MM.1S (cell line): ENCODE data around the gene IMP3.

Experiments
- DNase-seq: peaks from one replicate; pipeline ENCODE4 v3.0.0-alpha.2; 2015
- H2AFZ ChIP-seq: fragments of 300-600 bp; sonication (generic); 2 replicates; pipeline ENCODE4 v1.6.0; 2016; ENCODE audit warnings: antibody characterized with exemption, low read length
- H3F3A ChIP-seq: fragments of 300-600 bp; sonication (generic); 2 replicates; pipeline ENCODE4 v1.6.1; 2016; ENCODE audit warnings: mild to moderate bottlenecking, antibody characterized with exemption, low read length, moderate library complexity, mixed read lengths; ENCODE audit not compliant: insufficient read depth
- H3K27ac ChIP-seq: fragments of 300-600 bp; sonication (generic); 2 replicates; pipeline ENCODE4 v1.5.1; 2016; ENCODE audit warnings: mild to moderate bottlenecking, low read length
- H3K27me3 ChIP-seq: fragments of 300-600 bp; sonication (generic); replicated peaks from 2 replicates; pipeline ENCODE4 v1.6.0; 2016; ENCODE audit warnings: low read length; ENCODE audit not compliant: insufficient read depth
- H3K36me3 ChIP-seq: fragments of 300-600 bp; sonication (generic); replicated peaks from 2 replicates; pipeline ENCODE4 v1.6.1; 2016; ENCODE audit warnings: mild to moderate bottlenecking, low read length, mixed read lengths; ENCODE audit not compliant: insufficient read depth
- H3K4me1 ChIP-seq: fragments of 300-600 bp; sonication (generic); 2 replicates; pipeline ENCODE4 v1.6.1; 2016; ENCODE audit warnings: low read length, mixed read lengths
- H3K4me2 ChIP-seq: fragments of 300-600 bp; sonication (generic); 2 replicates; pipeline ENCODE4 v1.6.0; 2016; ENCODE audit warnings: low read depth, low read length
- H3K4me3 ChIP-seq: fragments of 300-600 bp; sonication (generic); 2 replicates; pipeline ENCODE4 v1.5.1; 2016; ENCODE audit warnings: low read length, mixed read lengths
- H3K79me2 ChIP-seq: fragments of 300-600 bp; sonication (generic); 2 replicates; pipeline ENCODE4 v1.6.1; 2016; ENCODE audit warnings: mixed run types, low read length, mixed read lengths
- H3K9ac ChIP-seq: fragments of 300-600 bp; sonication (generic); 2 replicates; pipeline ENCODE4 v1.6.1; 2016; ENCODE audit warnings: low read length, mixed read lengths
- H3K9me2 ChIP-seq: fragments of 300-600 bp; sonication (generic); replicated peaks from 2 replicates; pipeline ENCODE4 v1.6.1; 2016; ENCODE audit warnings: mild to moderate bottlenecking, low read length, mixed read lengths; ENCODE audit not compliant: insufficient read depth
- H3K9me3 ChIP-seq: fragments of 300-600 bp; sonication (generic); replicated peaks from 2 replicates; pipeline ENCODE4 v1.6.1; 2016; ENCODE audit warnings: mild to moderate bottlenecking, low read length, mixed read lengths; ENCODE audit not compliant: insufficient read depth
- H4K20me1 ChIP-seq: fragments of 300-600 bp; sonication (generic); 2 replicates; pipeline ENCODE4 v1.6.1; 2016; ENCODE audit warnings: mild to moderate bottlenecking, low read length, moderate library complexity, mixed read lengths; ENCODE audit not compliant: insufficient read depth
- CTCF ChIP-seq: fragments of 300-600 bp; sonication (generic); IDR thresholded peaks from 2 replicates; pipeline ENCODE4 v1.5.1; 2016; ENCODE audit warnings: antibody characterized with exemption, low read length, mixed read lengths
- EZH2 ChIP-seq: fragments of 300-600 bp; sonication (generic); optimal IDR thresholded peaks from 2 replicates; pipeline ENCODE3; 2017; ENCODE audit warnings: low read depth, mild to moderate bottlenecking, antibody characterized with exemption, low read length, mixed read lengths
- EZH2phosphoT487 ChIP-seq: fragments of 300-600 bp; sonication (generic); IDR thresholded peaks from 2 replicates; pipeline ENCODE4 v1.6.1; 2018; ENCODE audit warnings: antibody characterized with exemption, low read length

IMP3 gene

GRCh38 chr15:75654201-75654907, 14.3 kb upstream of the IMP3 start:
- H4K20me1 ChIP-seq = no peaks in the 10 kb centered on the region
- H3K9ac ChIP-seq = no peak overlapping the region
- no peaks in the 10 kb centered on the region for H3K79me2 ChIP-seq
- H3K9me3 ChIP-seq = no peaks in the 10 kb centered on the region
- H3F3A ChIP-seq = no peaks in the 10 kb centered on the region
- no peak overlapping the region for H3K4me3 ChIP-seq
- H3K4me1 ChIP-seq = no peaks in the 10 kb centered on the region
- no peak overlapping the region for H2AFZ ChIP-seq
- H3K27ac ChIP-seq = no peak overlapping the region
- H3K36me3 ChIP-seq = no peaks in the 10 kb centered on the region
- H3K27me3 ChIP-seq = no peaks in the 10 kb centered on the region
- no peak for TF ChIP-seq EZH2phosphoT487
- no peak for TF ChIP-seq CTCF
- no peak for TF ChIP-seq EZH2
- no peak overlapping the region for H3K4me2 ChIP-seq
- H3K9me2 ChIP-seq = no peaks in the 10 kb centered on the region
- no peak for DNase-seq

GRCh38 chr15:75653347-75653913, 13.4 kb upstream of the IMP3 start:
- Histone ChIP-seq H3K27ac (no peak overlapping the region), H3K79me2 (no peaks in the 10 kb centered on the region), H3K9me2 (no peaks in the 10 kb centered on the region), H4K20me1 (no peaks in the 10 kb centered on the region), H3K9me3 (no peaks in the 10 kb centered on the region), H3K4me3 (no peak overlapping the region), H3F3A (no peaks in the 10 kb centered on the region), H3K4me1 (no peaks in the 10 kb centered on the region), H3K36me3 (no peaks in the 10 kb centered on the region), H3K4me2 (no peak overlapping the region), H3K27me3 (peaks cover 5% of the 10 kb centered on the region), H2AFZ (no peak overlapping the region), H3K9ac (no peak overlapping the region)
- TF ChIP-seq CTCF (no peak), EZH2 (no peak), EZH2phosphoT487 (no peak)
- no peak for DNase-seq

- no peak overlapping the region for H3K27ac ChIP-seq
- H4K20me1 ChIP-seq = no peaks in the 10 kb centered on the region
- H3F3A ChIP-seq = no peaks in the 10 kb centered on the region
- H2AFZ ChIP-seq = no peak overlapping the region
- no peak overlapping the region for H3K4me2 ChIP-seq
- peaks cover 15% of the 10 kb centered on the region for H3K27me3 ChIP-seq
- H3K9me3 ChIP-seq = no peaks in the 10 kb centered on the region
- H3K36me3 ChIP-seq = no peaks in the 10 kb centered on the region
- H3K4me1 ChIP-seq = no peaks in the 10 kb centered on the region
- H3K4me3 ChIP-seq = no peak overlapping the region
- TF ChIP-seq EZH2 (no peak), CTCF (no peak), EZH2phosphoT487 (no peak)
- no peaks in the 10 kb centered on the region for H3K79me2 ChIP-seq
- no peak for DNase-seq
- H3K9me2 ChIP-seq = no peaks in the 10 kb centered on the region
- H3K9ac ChIP-seq = no peak overlapping the region
These were observed 12.0 kb upstream of the IMP3 start for GRCh38 chr15:75651810-75652543.
